ENCODE data around the gene ITPK1. TPM values are rescaled to one million over a fixed set of nuclear protein-coding genes. Genes with fewer than 3 reads are reported as not detected.

The ITPK1 gene
- total and polyA plus RNA-seq, 2 experiments from 2014 or later: 33.0 to 42.9 TPM

DNA sequence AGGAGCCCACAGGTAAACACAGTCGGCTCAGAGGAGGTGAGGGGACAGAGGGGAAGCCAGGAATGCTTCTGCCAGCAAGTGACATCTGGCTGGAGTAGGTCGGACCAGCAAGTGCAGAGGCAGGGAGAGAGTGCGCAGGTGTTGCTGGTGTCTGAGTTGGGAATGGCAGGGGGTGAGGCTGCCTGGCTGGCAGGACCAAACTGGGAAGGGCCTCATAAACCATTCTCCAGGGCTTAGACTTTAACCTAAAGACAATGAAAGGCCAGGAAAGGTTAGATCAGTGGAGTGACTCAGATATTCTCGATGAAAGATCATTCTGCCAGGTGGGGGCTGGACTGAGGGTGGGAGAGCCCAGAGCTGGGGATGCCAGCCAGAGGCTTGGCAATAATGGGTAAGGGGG, 66.4 kb downstream of the ITPK1 start:
- Histone ChIP-seq H3K9me3 (ENCODE audit: low read depth) (no peaks in the 10 kb centered on the region), H3K4me3 (no peak overlapping the region), H3K27ac (peak overlapping the region; percentile 74), H3K36me3 (no peaks in the 10 kb centered on the region), H3K4me1 (ENCODE audit: low read depth) (peaks cover 55% of the 10 kb centered on the region), H3K27me3 (no peaks in the 10 kb centered on the region)
- TF ChIP-seq, protein P1, sequence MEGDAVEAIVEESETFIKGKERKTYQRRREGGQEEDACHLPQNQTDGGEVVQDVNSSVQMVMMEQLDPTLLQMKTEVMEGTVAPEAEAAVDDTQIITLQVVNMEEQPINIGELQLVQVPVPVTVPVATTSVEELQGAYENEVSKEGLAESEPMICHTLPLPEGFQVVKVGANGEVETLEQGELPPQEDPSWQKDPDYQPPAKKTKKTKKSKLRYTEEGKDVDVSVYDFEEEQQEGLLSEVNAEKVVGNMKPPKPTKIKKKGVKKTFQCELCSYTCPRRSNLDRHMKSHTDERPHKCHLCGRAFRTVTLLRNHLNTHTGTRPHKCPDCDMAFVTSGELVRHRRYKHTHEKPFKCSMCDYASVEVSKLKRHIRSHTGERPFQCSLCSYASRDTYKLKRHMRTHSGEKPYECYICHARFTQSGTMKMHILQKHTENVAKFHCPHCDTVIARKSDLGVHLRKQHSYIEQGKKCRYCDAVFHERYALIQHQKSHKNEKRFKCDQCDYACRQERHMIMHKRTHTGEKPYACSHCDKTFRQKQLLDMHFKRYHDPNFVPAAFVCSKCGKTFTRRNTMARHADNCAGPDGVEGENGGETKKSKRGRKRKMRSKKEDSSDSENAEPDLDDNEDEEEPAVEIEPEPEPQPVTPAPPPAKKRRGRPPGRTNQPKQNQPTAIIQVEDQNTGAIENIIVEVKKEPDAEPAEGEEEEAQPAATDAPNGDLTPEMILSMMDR (IDR thresholded peaks at IDR 0.05; ENCODE audit: low read depth, low read length): no peak
- DNase-seq (ENCODE audit: low read depth in 1 of 2, low spot score in 1 of 2): no peak

- Histone ChIP-seq H3K27me3 (no peaks in the 10 kb centered on the region), H3K4me1 (ENCODE audit: low read depth) (peaks cover 56% of the 10 kb centered on the region), H3K27ac (no peak overlapping the region), H3K9me3 (ENCODE audit: low read depth) (no peaks in the 10 kb centered on the region), H3K36me3 (no peaks in the 10 kb centered on the region), H3K4me3 (no peak overlapping the region)
- DNase-seq (ENCODE audit: low read depth in 1 of 2, low spot score in 1 of 2): no peak
- TF ChIP-seq, protein P1 (IDR thresholded peaks at IDR 0.05; ENCODE audit: low read depth, low read length): no peak
Observed at GRCh38 chr14:93048843-93049242, 66.9 kb downstream of the ITPK1 start.

GRCh38 chr14:93047661-93048060, 68.1 kb downstream of the ITPK1 start:
- no peaks in the 10 kb centered on the region for H3K9me3 ChIP-seq (ENCODE audit: low read depth)

DNA sequence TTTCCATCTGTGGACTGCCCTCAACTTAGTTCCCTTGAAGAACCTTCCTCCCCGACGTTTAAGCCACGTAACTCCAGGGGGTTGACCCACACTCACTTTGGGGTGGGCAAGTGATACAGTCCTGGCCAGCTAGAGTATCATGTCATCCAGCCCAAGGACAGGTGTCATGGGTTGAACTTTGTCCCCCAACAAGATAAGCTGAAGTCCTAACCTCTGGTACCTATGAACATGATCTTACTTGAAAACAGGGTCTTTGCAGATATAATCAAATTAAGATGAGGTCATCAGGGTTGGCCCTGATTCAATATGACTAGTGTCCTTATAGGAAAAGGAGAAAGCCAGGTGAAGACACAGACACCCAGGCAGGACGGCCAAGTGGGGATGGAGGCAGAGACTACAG, 68.6 kb downstream of the ITPK1 start:
- TF ChIP-seq, protein P1 (IDR thresholded peaks at IDR 0.05; ENCODE audit: low read depth, low read length): no peak
- Histone ChIP-seq H3K36me3 (no peaks in the 10 kb centered on the region), H3K27ac (peak overlapping the region; percentile 49), H3K4me3 (no peak overlapping the region), H3K4me1 (ENCODE audit: low read depth) (peaks cover 57% of the 10 kb centered on the region), H3K9me3 (ENCODE audit: low read depth) (no peaks in the 10 kb centered on the region), H3K27me3 (no peaks in the 10 kb centered on the region)
- no peak for DNase-seq (ENCODE audit: low read depth in 1 of 2, low spot score in 1 of 2)

More at GRCh38 chr14:93047661-93048060, 68.1 kb downstream of the ITPK1 start:
- Histone ChIP-seq H3K4me1 (ENCODE audit: low read depth) (peaks cover 57% of the 10 kb centered on the region), H3K27me3 (no peaks in the 10 kb centered on the region), H3K27ac (no peak overlapping the region), H3K36me3 (no peaks in the 10 kb centered on the region), H3K4me3 (no peak overlapping the region)
- TF ChIP-seq, protein P1 (IDR thresholded peaks at IDR 0.05; ENCODE audit: low read depth, low read length): no peak
- no peak for DNase-seq (ENCODE audit: low read depth in 1 of 2, low spot score in 1 of 2)

DNA sequence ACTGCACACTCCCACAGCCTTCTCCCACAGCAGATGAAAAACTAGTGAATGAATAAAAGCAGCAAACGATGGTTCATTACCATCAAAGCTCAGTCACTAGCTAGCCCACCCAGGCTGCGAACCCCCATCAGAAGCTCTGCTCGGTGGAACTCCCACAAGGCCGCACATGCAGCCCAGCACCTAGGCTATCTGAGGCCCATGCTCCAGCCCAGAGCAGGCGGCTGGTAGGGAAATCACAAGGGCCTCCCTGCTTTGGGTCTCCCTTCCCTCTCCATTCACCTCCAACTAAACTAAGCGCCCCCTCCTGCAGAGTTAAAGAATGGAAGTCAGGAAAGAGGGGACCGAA, 69.0 kb downstream of the ITPK1 start:
- H3K27me3 ChIP-seq: no peaks in the 10 kb centered on the region
- no peaks in the 10 kb centered on the region for H3K36me3 ChIP-seq
- no peak for DNase-seq (ENCODE audit: low read depth in 1 of 2, low spot score in 1 of 2)
- TF ChIP-seq, protein P1 (IDR thresholded peaks at IDR 0.05; ENCODE audit: low read depth, low read length): no peak
- peaks cover 57% of the 10 kb centered on the region for H3K4me1 ChIP-seq (ENCODE audit: low read depth)
- no peaks in the 10 kb centered on the region for H3K9me3 ChIP-seq (ENCODE audit: low read depth)
- peak overlapping the region; percentile 49 for H3K27ac ChIP-seq
- H3K4me3 ChIP-seq: no peak overlapping the region
